ENCODE results near the gene MINPP1.
"Not testable (repeated sequence)": the region's sequence is repeated elsewhere in the genome, so short reads cannot be mapped to it uniquely, and the experiment has no call there.

Gene MINPP1

DNA sequence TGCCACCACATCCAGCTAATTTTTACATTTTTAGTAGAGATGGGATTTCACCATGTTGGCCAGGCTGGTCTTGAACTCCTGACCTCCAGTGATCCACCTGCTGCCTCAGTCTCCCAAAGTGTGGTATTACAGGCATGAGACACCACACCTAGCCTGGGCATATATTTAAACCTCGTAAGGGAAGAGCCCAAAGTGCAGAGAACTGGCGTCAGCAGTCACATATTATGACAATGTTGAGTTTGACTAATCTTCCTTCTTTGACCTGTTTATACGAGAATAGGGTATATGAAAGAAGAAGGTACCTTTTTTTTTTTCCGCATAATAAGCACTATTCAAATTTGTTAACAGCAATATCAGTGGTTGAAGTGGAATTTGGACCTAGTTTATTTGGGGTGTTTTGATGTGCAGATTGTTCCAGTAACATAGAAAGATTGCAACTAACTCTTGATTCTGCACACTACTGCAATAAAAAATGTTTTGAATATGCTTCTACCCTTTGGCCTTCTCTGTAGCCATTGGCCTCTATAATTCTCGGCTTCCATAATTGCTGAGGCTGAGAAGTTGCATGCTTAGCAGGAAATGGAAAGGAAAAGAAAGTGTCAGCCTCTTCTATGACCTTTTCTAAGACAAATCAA is 55.9 kb downstream of the MINPP1 start:
- in situ Hi-C loops (cut with MboI; ENCODE audit: low sequenced_read_pairs), result no loop called here

DNA sequence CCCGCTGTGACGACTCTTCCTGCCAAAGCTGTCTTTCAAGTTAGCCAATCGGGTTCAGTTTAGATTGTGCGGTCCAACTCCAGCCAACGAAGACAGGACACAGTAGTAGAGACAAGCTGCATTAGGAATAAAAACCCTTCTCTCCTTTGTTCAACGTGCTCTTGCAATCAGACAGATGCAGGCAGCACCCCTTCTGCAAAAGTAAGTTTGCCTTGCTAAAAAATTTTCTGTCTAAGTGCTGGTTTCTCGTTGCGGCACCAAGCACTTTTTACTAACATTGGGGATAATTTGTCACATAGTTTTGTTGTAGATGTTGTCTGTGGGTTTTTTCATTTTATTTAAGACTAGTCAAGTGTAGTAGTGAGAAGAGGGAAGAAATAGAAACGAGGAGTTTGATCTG is 58.1 kb downstream of the MINPP1 start:
- in situ Hi-C loops (cut with MboI; ENCODE audit: low sequenced_read_pairs), result no loop called here

DNA sequence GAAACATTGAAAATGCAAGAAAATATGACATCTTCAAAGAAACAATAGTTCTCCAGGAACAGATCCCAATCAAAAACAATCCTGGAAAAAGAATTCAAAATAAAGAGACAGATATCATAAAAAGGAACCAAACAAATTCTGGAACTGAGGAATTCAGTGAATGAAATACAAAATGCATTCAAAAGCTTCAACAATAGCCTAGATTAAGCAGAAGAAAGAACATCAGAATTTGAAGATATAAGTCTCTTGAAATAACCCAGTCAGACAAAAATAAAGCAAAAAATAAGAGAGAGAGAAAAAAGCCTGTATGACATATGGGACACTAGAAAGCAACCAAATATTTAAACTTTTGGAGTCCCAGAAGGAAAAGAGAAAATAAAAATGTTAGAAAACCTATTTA is 60.3 kb downstream of the MINPP1 start:
- in situ Hi-C loops (cut with MboI; ENCODE audit: low sequenced_read_pairs), result no loop called here

DNA sequence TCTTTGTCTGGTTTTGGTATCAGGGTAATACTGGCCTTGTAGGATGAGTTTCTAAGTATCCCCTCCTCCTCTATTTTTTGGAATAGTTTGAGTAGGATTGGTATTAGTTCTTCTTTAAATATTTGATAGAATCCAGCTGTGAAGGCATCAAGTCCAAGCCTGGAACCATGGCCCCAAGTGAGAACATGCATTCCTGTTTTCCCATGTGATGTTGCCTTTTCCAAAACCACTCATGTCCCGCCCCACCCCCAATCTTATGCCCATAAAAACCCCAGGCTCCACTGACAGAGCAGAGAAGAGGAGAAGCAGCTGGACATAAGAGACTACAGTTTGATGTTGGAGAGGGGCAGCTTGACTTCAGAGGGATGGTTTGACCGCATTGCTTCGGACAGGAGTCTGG is 71.2 kb downstream of the MINPP1 start:
- in situ Hi-C loops (cut with MboI; ENCODE audit: low sequenced_read_pairs), result no loop called here

DNA sequence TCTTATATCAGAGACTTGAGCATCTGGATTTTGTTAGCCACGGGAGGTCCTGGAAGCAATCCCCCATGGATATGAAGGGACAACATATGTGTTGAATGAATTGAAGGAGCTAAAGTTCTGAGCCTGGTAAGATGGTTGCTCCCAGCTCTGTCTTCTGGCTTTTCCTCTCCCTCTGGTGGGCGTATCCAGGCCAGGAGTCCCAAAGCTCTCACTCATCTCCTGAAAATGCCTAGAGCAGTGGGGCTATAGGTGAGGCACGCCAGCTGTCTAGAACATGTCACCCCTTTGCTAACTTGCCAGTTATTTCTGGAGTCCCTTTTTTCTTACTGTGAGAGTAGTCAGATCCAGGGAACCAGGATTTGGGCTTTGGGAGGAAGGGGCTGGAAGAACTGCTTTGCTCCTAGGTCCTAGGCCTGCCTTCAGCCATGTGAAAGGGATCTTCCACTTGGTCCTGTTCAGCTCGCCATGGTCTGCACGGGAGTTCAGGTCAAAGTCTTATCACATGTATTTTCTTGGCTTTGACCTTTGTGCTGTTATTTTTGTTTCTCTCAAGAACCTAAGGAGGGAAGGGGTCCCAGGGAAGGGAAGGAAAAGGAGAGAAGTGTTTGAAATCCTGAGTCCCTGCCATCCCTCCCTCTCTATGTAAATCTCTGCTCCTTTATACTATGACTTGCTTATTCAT is 73.6 kb downstream of the MINPP1 start:
- in situ Hi-C loops (cut with MboI; ENCODE audit: low sequenced_read_pairs), result no loop called here

DNA sequence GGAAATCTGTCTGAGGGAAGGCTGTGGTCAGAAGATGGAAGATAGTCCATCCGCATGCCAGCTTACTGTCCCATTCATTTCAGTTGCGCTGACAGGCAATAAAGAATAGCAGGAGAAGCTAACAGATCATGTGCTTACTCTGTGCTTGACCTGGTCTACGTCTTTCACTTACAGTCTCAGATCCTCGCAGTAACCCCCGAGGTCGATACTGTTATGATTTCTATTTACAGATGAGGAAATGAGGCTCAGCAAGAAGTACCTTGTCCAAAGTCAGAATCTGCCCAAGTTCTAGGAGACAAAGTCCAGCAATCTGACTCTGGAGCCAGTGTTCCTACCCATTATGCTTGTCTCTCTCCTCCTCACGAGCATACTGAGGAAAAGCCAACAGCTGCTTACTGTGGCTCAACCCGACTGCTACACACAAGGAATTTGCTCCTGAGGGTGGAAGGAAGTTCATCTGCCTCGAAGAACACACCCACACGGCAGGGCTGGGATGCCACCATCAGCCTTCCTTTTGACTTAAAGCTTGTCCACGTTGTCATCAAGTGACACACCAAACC is 74.2 kb downstream of the MINPP1 start:
- in situ Hi-C loops (cut with MboI; ENCODE audit: low sequenced_read_pairs), result no loop called here

DNA sequence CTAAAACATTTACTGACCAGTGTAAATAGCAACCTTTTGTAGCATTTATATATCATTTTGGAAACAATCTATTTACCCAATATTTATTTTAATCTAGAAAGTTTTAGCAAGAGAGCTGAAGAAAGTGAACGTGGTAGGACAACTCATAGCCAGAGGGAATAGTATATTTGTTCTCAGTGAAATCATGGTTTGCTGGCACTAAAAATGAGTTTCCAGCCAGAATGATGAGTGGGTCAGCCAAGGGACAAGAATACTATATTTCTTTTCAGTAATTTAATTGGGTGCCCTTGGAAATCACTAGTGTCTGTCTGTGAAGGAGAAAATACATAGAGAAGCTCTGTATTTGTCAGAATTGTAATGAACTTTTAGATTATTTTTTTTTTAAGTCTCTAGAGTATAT is 74.9 kb downstream of the MINPP1 start:
- in situ Hi-C loops (cut with MboI; ENCODE audit: low sequenced_read_pairs), result no loop called here

DNA sequence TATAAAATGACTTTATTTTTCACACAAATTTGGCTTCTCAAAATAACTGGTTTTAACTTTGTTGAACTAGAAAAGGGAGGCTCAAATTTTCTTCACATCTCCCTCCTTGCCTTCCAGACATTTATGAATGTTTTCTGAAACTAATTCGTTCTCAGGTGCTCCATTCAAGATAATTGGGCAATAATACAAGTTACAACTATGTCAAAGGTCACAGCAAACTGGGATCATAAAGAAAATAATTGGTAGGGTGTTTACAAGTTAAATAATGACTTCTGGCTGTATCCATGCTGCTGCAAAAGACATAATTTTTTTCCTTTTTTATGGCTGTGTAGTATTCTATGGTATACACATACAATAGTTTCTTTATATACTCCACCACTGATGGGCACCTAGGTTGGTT is 75.3 kb downstream of the MINPP1 start:
- in situ Hi-C loops (cut with MboI; ENCODE audit: low sequenced_read_pairs), result no loop called here

DNA sequence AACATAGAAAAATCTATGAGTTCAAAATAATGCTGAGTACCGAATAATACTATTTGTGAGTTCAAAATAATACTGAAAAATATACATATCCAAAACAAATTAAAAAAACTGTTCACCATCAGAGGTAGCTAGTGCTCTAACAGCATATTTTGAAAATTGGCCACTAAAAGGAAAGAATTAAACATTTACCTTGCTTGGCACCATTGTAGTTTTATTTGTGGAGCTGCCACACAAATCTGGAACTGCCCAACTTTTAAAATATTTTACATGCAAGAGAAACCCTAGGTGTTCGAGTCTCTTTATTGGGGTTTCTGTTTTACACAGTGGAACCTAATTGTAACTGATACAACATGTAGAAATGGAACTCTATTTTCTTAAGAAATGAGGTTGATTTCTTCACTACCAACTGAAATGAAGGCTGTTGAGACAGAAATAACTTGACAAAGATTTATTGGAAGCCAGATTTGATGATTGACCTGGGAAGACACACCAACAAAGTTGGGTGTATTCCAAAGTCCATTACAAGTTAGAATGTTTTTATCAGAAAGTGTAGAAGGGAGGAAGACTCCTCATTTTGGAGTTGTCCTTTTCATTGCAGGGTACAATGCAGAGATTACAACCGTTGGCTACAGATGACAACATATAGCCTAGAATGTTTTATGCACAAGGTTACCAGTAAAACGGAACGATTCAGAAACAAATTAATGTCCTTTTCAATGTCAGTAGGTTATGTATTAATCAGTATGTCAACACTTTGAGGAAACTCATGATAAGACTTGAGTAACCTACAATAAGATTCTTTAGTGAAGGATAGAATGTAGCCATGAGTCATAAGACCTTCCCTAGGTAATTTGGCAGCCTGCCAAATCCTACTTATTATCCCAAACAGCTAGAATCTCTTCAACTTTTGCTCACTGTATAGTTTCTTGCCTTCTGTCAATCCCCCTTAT is 81.1 kb downstream of the MINPP1 start:
- in situ Hi-C loops (cut with MboI; ENCODE audit: low sequenced_read_pairs), result no loop called here

DNA sequence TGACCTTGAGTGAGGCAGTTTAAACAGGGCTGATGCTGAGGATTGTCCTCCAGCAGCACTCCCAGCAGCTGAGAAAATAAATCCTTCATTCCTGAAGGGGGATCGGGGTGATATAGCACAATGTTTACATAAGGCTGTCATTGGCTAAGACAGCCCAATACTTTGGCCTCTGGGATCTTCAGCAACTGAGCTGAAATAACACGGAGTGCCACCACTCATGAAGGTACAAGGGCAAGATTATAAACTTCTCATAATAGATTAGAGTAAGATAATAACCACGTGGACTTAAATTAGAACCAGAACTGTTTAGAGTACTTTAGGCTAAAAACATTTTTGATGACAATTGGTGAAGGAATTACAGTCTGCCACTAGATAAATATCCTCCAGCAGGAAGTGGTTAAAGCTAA is 85.0 kb downstream of the MINPP1 start:
- in situ Hi-C loops (cut with MboI; ENCODE audit: low sequenced_read_pairs), result no loop called here

DNA sequence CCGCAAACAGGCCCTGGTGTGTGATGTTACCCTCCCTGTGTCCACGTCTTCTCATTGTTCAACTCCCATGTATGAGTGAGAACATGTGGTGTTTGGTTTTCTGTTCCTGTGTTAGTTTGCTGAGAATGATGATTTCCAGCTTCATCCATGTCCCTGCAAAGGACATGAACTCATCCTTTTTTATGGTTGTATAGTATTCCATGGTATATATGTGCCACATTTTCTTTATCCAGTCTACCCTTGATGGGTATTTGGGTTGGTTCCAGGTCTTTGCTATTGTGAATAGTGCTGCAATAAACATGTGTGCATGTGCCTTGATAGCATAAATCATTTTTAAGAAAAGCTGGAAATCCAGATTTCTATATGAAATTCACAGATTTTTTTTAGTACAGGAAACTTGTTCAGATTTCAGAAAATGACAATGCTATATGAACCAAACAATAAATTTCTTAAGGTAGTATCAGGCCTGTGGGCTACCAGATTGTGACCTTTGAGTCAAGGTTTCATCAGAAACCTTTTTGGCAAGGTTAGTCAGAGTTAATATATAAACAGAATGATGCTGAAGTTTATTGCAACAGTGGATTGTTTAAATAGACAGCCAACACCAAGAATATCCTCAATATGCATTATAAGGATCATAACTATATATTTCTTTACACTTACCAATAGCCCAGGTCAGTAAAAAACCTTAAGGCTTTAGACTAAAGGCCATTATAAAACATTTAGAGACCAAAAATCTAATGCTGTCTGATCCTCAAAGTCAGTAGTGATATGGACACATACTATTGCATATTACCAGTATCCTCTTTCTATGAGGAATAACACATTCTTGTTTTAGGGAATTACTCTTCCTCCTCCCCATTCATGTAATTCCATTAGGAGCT is 86.3 kb downstream of the MINPP1 start:
- in situ Hi-C loops (cut with MboI; ENCODE audit: low sequenced_read_pairs), result no loop called here

DNA sequence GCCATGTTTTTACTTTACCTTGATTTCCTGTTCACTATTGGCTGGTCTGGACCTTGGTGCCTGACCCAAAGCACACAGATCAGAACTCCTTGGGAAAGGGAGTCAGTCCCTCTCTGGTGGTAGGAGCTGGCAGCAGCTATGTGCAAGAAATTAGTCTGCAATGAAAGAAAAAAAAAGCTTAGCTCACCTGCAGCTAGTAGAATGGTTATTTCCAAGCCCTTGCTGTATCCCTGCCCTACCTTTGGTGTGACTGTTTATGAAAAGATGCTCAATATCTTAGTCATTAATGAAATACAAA is 86.8 kb downstream of the MINPP1 start:
- in situ Hi-C loops (cut with MboI; ENCODE audit: low sequenced_read_pairs), result no loop called here

DNA sequence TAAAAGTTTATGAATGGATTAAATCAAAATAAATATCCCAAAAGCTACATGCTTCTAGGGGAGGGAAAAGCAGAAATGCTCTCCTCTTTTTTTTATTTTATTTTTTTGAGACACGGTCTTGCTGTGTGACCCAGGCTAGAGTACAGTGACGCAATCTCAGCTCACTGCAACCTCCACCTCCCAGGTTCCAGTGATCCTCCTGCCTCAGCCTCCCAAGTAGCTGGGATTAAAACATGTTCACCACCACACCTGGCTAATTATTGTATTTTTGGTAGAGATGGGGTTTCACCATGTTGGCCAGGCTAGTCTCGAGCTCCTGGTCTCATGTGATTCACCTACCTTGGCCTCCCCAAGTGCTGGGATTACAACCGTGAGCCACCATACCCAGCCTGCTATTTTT is 88.2 kb downstream of the MINPP1 start:
- in situ Hi-C loops (cut with MboI; ENCODE audit: low sequenced_read_pairs), result not testable (repeated sequence)

DNA sequence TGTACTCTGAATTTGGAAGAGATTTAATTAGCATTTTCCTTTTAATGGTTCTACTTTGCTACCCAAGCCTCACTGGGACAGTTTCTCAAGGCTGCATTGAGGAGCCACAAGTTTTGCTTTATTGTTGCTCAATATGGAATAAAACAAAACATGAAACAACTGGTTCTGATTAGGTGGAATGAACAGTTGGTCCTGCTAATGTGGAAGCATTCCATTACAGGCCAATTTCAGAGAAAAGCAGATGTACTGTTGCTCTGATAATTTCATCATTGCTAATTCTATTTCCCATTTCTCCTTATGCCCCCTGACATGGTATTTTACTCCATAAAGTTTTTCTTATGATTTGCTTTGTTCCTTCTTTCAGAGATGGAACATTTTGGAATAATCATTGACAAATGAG is 89.0 kb downstream of the MINPP1 start:
- in situ Hi-C loops (cut with MboI; ENCODE audit: low sequenced_read_pairs), result no loop called here

DNA sequence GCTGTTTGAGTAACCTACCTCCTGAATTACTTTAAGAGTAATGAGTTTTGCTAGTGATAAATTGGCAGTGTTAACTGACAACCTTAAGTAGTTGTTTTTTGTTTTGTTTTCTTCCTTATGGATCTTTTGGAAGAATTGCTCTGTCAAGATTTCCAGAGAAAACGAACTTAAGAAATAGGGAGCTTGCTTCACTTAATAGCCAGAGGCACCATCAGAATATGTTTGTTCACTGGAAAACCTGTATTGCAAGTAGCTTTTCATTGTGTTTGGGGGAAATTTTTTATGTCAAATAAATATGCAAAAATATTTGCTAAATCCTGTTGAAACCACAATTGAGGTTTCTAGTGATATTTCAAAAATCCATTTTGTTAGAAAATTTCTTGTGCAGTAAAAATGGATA is 89.5 kb downstream of the MINPP1 start:
- in situ Hi-C loops (cut with MboI; ENCODE audit: low sequenced_read_pairs), result no loop called here

DNA sequence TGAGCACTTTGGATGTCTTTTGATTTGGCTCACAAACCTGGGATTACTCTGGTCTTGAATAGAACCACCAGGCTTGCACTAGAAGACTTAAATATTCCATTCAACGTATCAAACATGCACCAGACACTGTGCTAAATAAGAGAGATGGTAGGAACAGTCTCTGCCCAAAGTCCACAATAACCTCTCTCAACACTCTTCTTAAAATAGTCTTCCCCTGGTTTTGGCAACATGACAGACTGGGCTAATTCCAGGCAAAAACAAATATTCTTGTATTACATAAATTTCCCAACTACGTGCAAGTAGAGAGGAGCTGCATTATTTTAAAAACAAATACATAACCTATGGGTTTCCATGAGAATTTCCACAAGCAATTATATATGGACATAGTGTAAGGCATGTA is 90.2 kb downstream of the MINPP1 start:
- in situ Hi-C loops (cut with MboI; ENCODE audit: low sequenced_read_pairs), result no loop called here

DNA sequence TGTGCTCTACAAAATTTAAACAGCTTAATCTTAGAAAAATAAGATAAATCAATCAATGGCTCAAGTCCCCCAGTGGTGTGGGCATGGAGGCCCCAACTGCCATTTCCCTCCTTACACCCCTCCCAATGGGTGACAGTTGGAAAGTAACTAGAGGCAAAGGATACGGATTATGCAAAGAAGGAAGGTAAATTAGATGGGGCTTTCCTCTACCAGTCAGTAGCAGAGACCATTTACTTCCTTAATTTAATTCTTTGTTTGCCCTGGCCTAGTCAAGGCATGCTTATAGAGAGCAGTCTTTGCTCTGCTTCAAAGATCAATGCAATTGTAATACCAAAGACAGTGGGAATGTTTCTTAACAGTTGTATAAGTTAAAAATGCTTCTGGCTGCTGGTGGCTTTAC is 91.7 kb downstream of the MINPP1 start:
- in situ Hi-C loops (cut with MboI; ENCODE audit: low sequenced_read_pairs), result no loop called here

DNA sequence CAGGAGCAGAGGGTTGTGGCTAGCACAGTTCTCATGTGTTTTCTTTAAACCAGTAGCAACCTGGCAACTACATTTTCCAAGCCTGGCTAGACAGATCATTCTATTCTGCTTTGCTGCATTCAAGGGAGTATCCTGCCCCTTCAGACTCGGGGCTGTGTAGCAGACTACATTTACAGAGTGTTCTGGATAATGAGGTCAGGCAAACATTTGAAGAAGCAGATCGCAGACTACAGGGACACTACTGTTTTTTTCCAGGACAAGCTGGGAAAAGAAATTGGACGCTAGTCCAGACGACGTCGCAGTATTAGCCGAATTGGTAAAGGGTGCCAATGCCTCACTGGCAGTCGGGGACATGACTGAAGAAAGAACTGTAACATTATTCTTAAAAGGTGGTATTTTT is 94.0 kb downstream of the MINPP1 start:
- in situ Hi-C loops (cut with MboI; ENCODE audit: low sequenced_read_pairs), result no loop called here

DNA sequence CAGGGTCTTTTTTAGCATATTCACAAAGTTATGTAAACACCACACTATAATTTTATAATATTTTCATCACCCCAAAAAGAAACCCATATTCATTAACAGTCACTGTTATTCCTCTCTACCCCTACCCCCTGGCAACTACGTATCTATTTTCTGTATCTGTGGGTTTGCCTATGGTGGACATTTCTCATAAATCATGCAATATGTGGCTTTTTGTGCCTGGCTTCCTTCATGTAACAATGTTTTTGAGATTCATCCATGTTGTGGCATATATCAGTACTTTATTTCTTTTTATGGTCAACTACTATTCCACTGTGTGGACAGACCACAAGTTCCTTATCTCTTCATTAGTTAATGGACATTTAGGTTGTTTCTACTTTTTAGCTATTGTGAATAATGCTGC is 95.9 kb downstream of the MINPP1 start:
- in situ Hi-C loops (cut with MboI; ENCODE audit: low sequenced_read_pairs), result no loop called here

Measured in HL-60/S4 treated with retinoic acid at 250 ng/mL for 4 days and 3 days (cell line).